ENCODE results near the gene RORB.

RORB gene

DNA sequence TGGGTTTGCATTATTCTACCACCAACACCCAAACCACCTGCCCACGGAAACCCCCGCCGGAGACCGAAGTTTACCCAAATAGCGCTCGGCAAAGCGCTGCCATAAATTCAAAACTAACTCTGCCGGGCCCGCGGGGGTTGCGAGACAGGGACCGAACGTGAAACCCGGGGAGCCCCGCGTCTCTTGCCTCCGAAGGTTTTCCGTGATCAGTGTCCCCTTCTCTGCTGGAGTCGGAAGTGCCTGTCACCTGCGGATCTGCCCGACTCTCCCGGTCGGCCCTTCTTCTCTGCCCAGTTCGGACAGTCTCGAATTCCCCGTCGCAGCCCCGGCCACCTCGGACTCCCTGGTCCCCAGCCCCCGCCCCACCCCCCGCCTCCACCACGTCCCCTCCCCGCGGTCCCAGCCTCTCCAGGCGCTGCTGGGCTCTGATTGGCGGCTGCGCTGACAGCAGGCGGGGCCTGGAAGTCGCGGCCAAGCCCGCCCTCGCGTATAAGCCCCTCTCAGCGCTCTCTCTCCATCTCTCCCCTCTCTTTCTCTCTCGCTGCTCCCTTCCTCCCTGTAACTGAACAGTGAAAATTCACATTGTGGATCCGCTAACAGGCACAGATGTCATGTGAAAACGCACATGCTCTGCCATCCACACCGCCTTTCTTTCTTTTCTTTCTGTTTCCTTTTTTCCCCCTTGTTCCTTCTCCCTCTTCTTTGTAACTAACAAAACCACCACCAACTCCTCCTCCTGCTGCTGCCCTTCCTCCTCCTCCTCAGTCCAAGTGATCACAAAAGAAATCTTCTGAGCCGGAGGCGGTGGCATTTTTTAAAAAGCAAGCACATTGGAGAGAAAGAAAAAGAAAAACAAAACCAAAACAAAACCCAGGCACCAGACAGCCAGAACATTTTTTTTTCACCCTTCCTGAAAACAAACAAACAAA is at the start of gene RORB:
Gene RORB (plus strand): TSS at position 517 of the 929 bp plus-strand sequence. CDS start 642 bp downstream, outside the sequence.
- H3K9me3 ChIP-seq (ENCODE audit: insufficient read depth, low read depth, low read length): no peaks in the 10 kb centered on the region
- peak within 1 kb of the TSS; percentile 83 for H3K4me3 ChIP-seq (ENCODE audit: low read length)
- H3K27ac ChIP-seq (ENCODE audit: low read length): no peak within 1 kb of the TSS
- H3K9ac ChIP-seq (ENCODE audit: low read depth, low read length): peak within 1 kb of the TSS; percentile 56; the same call in 1 of the 2 replicates
- peaks cover 60% of the 10 kb centered on the region for H3K27me3 ChIP-seq (ENCODE audit: insufficient read depth, low read length)
- H3K4me1 ChIP-seq (ENCODE audit: insufficient read depth, low read length): peaks cover 32% of the 10 kb centered on the region
- H3K36me3 ChIP-seq (ENCODE audit: insufficient read depth, low read depth, low read length): no peaks in the 10 kb centered on the region

DNA sequence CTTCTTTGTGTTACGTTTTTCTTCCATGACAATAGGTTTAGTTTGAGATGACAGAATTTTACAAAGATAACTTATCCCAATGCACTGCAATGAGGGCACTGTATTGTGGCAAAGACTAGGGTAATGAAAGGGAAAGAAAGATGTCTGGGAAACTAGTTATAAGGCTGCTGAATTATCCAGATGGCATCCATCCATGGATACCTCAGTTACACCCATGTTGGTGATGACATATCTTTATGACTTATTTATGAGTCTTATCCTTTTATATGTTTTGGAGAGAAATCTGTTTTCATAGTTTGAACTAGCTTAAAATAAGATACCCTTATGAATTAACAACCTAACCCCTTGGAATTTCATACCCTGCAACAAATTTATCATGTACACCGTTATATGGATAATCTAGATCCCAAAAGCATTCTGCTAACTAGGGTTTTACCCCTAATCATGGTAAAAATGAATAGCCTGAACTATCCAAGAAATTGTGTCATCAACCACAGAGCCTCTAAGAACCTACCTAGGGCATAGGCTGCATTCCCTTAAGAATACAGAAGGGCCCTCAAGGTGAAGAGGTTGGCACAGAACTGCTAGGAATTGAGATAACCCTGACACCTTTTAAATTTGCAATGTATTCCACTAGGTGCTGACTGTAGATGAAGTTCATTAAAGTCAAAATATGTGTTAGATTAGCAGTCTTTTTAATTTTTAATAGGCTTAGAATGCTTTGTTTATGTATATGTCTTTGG is 49.5 kb upstream of the RORB start:
- H3K27me3 ChIP-seq (ENCODE audit: insufficient read depth, low read length): no peaks in the 10 kb centered on the region
- H3K4me3 ChIP-seq (ENCODE audit: low read length): no peak overlapping the region
- 0 out of 2 replicates have a peak, but pooled peaks cover 5% of the 10 kb centered on the region for H3K4me1 ChIP-seq (ENCODE audit: insufficient read depth, low read length)
- no peaks in the 10 kb centered on the region for H3K36me3 ChIP-seq (ENCODE audit: insufficient read depth, low read depth, low read length)
- no peaks in the 10 kb centered on the region for H3K9me3 ChIP-seq (ENCODE audit: insufficient read depth, low read depth, low read length)
- H3K9ac ChIP-seq (ENCODE audit: low read depth, low read length): no peak overlapping the region
- H3K27ac ChIP-seq (ENCODE audit: low read length): no peak overlapping the region

DNA sequence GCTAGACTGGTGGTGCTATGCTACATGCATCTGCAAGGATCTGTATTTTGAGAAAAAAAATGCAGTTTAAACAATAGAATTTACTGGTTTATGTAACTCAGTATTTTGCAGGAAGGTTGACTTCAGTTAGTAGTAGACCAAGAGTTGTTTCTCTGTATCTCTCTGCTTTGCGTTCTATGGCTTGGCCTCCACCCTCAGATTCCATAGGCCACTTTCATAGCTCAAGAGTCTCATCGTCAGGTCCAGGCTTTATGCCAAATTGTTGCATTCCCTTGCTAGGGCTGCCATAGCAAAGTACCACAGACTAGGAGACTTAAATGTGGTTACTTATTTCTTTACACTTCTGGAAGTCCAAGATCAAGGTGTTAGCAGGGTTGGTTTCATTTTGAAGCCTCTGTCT is 48.1 kb upstream of the RORB start:
- Histone ChIP-seq H3K27ac (ENCODE audit: low read length) (no peak overlapping the region), H3K4me3 (ENCODE audit: low read length) (no peak overlapping the region), H3K9ac (ENCODE audit: low read depth, low read length) (no peak overlapping the region), H3K4me1 (ENCODE audit: insufficient read depth, low read length) (0 out of 2 replicates have a peak, but pooled peaks cover 5% of the 10 kb centered on the region), H3K27me3 (ENCODE audit: insufficient read depth, low read length) (no peaks in the 10 kb centered on the region), H3K9me3 (ENCODE audit: insufficient read depth, low read depth, low read length) (no peaks in the 10 kb centered on the region), H3K36me3 (ENCODE audit: insufficient read depth, low read depth, low read length) (no peaks in the 10 kb centered on the region)

DNA sequence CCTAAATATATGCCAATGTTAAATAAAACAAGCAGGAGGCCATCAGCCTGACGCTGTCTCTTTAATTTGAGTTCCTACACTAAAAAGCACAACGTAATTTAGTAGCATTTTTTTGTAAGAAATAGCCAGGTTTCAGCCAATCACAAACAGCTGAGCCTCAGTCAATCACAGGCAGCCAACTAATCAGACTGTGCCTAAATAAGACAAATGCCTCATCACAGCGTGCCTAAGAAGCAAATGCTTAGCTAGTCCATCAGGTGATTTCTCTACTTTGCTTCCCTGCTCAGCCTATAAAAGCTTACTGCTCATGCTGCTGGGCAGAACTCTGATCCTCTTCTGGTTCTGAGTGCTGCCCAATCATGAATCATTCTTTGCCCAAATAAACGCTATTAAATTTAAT is 38.3 kb upstream of the RORB start:
- Histone ChIP-seq H3K4me1 (ENCODE audit: insufficient read depth, low read length) (peaks cover 8% of the 10 kb centered on the region), H3K36me3 (ENCODE audit: insufficient read depth, low read depth, low read length) (no peaks in the 10 kb centered on the region), H3K4me3 (ENCODE audit: low read length) (no peak overlapping the region), H3K27me3 (ENCODE audit: insufficient read depth, low read length) (no peaks in the 10 kb centered on the region), H3K27ac (ENCODE audit: low read length) (no peak overlapping the region), H3K9me3 (ENCODE audit: insufficient read depth, low read depth, low read length) (no peaks in the 10 kb centered on the region), H3K9ac (ENCODE audit: low read depth, low read length) (no peak overlapping the region)

DNA sequence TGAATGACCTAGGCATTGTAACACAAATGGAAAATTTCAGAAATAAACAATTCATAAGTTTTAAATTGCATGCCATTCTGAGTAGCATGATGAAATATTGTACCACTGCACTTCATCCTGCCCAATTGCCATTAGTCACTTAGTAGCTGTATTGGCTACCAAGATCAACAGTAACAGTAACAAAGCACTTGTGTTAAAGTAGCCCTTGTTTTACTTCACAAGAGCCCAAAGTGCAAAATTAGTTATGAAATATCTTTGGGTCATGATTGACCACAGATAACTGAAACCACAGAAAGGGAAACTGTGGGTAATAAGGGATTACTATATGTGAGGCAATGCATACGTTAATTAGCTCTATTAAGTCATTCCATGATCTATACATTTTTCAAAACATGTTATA is 33.3 kb upstream of the RORB start:
- H3K9me3 ChIP-seq (ENCODE audit: insufficient read depth, low read depth, low read length): no peaks in the 10 kb centered on the region
- no peaks in the 10 kb centered on the region for H3K4me1 ChIP-seq (ENCODE audit: insufficient read depth, low read length)
- H3K9ac ChIP-seq (ENCODE audit: low read depth, low read length): no peak overlapping the region
- H3K27ac ChIP-seq (ENCODE audit: low read length): no peak overlapping the region
- H3K36me3 ChIP-seq (ENCODE audit: insufficient read depth, low read depth, low read length): no peaks in the 10 kb centered on the region
- H3K27me3 ChIP-seq (ENCODE audit: insufficient read depth, low read length): no peaks in the 10 kb centered on the region
- H3K4me3 ChIP-seq (ENCODE audit: low read length): no peak overlapping the region

DNA sequence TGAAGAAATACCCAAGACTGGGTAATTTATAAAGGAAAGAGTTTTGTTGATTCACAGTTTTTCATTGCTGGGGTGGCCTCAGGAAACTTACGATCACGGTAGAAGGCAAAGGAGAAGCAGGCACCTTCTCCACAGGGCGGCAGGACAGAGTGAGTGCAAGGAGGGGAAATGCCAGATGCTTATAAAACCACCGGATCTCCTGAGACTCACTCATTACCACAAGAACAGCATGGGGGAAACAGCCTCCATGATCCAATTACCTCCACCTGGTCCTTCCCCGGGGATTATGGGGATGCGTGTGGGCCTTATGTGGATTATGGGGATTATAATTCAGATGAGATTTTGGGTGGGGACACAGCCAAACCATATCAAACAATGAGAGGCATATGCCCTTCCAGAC is 18.5 kb upstream of the RORB start:
- no peak overlapping the region for H3K9ac ChIP-seq (ENCODE audit: low read depth, low read length)
- no peaks in the 10 kb centered on the region for H3K27me3 ChIP-seq (ENCODE audit: insufficient read depth, low read length)
- H3K36me3 ChIP-seq (ENCODE audit: insufficient read depth, low read depth, low read length): no peaks in the 10 kb centered on the region
- peaks cover 9% of the 10 kb centered on the region; the same call in 1 of the 2 replicates for H3K9me3 ChIP-seq (ENCODE audit: insufficient read depth, low read depth, low read length)
- H3K4me1 ChIP-seq (ENCODE audit: insufficient read depth, low read length): no peaks in the 10 kb centered on the region
- H3K27ac ChIP-seq (ENCODE audit: low read length): no peak overlapping the region
- H3K4me3 ChIP-seq (ENCODE audit: low read length): no peak overlapping the region

DNA sequence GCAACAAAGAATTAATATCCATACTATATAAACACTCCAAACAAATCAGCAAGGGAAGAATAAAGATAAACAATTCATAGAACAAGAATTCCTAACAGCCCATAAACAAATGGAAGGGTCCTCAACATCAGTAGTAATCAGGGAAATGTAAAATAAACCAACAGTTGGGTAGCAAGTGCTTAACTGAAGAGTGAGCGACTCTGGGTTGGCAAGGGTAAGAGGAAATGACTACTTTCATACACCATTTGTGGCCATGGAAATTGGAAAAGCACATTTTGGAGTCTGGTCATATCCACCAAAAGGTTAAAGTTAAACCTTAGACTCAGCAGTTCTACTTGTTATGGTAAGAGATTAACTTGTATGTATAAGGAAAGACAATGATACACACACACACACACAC is 17.4 kb upstream of the RORB start:
- no peaks in the 10 kb centered on the region for H3K36me3 ChIP-seq (ENCODE audit: insufficient read depth, low read depth, low read length)
- no peaks in the 10 kb centered on the region for H3K4me1 ChIP-seq (ENCODE audit: insufficient read depth, low read length)
- no peak overlapping the region for H3K27ac ChIP-seq (ENCODE audit: low read length)
- no peak overlapping the region for H3K9ac ChIP-seq (ENCODE audit: low read depth, low read length)
- peaks cover 9% of the 10 kb centered on the region; the same call in 1 of the 2 replicates for H3K9me3 ChIP-seq (ENCODE audit: insufficient read depth, low read depth, low read length)
- no peak overlapping the region for H3K4me3 ChIP-seq (ENCODE audit: low read length)
- H3K27me3 ChIP-seq (ENCODE audit: insufficient read depth, low read length): no peaks in the 10 kb centered on the region

DNA sequence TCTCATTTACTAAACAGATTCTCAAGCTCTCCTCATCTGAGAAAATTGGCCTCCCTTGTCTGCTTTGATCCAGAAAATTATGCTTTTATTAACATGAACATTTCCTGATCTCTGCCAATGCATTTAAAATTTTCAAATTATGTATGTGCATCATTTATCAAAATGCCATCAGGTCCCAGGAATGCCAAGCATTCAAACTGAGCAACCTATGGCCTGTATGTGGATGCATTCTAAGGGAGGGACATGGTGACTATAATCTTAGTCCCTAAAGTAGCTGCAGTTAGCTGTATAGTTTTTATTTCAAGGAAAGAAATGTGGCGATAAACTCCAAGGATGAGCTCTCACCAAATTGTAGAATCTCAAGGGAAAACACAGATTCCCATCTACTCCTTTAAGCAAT is 9.7 kb upstream of the RORB start:
- Histone ChIP-seq H3K36me3 (ENCODE audit: insufficient read depth, low read depth, low read length) (no peaks in the 10 kb centered on the region), H3K4me1 (ENCODE audit: insufficient read depth, low read length) (peaks cover 13% of the 10 kb centered on the region; the same call in 1 of the 2 replicates), H3K27me3 (ENCODE audit: insufficient read depth, low read length) (no peaks in the 10 kb centered on the region)

DNA sequence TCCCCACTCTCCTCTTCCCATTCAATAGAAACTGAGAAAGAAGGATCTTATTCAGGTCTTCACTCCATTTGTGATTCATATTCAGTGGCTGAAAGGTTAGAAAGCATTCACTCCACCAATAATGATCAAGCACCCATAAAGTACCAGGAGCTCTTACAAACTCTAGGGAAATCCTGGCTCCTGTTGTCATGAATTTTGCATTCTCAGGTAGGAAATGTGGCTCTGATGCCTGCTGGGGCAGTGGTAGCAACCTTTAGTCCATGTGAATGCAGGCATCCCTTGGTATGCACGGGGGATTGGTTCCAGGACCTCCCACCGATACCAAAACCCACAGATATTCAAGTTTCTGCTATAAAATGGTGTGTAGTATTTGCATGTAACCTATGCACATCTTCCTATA is 3.6 kb upstream of the RORB start:
- peaks cover 35% of the 10 kb centered on the region for H3K4me1 ChIP-seq (ENCODE audit: insufficient read depth, low read length)
- H3K4me3 ChIP-seq (ENCODE audit: low read length): no peak overlapping the region
- H3K27ac ChIP-seq (ENCODE audit: low read length): no peak overlapping the region

More for the DNA sequence above, 9.7 kb upstream of the RORB start:
- Histone ChIP-seq H3K9me3 (ENCODE audit: insufficient read depth, low read depth, low read length) (no peaks in the 10 kb centered on the region), H3K4me3 (ENCODE audit: low read length) (no peak overlapping the region), H3K27ac (ENCODE audit: low read length) (no peak overlapping the region), H3K9ac (ENCODE audit: low read depth, low read length) (no peak overlapping the region)

DNA sequence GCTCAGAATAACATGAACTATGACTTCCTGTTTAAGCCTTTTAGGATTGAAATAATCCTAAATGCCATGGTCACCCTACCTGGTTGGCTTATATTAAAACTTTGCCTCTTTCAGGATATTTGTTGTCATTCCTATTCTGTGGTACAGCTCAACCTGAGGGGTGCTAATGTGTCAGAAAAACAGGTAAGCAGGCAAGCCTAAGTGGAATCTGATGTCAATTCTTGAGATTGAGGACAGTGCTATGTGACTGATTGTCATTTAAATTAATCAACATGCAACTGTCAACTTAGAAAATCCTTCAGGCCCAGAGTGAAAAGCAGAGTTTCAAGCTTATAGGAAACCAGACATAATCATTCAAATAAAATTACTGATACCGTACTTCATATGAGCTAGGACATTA is 2.6 kb upstream of the RORB start:
- Histone ChIP-seq H3K9ac (ENCODE audit: low read depth, low read length) (no peak overlapping the region; the same call in 1 of the 2 replicates), H3K27me3 (ENCODE audit: insufficient read depth, low read length) (peaks cover 34% of the 10 kb centered on the region), H3K4me1 (ENCODE audit: insufficient read depth, low read length) (peaks cover 35% of the 10 kb centered on the region), H3K36me3 (ENCODE audit: insufficient read depth, low read depth, low read length) (no peaks in the 10 kb centered on the region), H3K4me3 (ENCODE audit: low read length) (peak overlapping the region; percentile 39; the same call in 1 of the 2 replicates), H3K27ac (ENCODE audit: low read length) (no peak overlapping the region), H3K9me3 (ENCODE audit: insufficient read depth, low read depth, low read length) (no peaks in the 10 kb centered on the region)

More for the DNA sequence above, 3.6 kb upstream of the RORB start:
- no peaks in the 10 kb centered on the region for H3K36me3 ChIP-seq (ENCODE audit: insufficient read depth, low read depth, low read length)
- H3K9ac ChIP-seq (ENCODE audit: low read depth, low read length): no peak overlapping the region
- peaks cover 24% of the 10 kb centered on the region for H3K27me3 ChIP-seq (ENCODE audit: insufficient read depth, low read length)
- no peaks in the 10 kb centered on the region for H3K9me3 ChIP-seq (ENCODE audit: insufficient read depth, low read depth, low read length)

DNA sequence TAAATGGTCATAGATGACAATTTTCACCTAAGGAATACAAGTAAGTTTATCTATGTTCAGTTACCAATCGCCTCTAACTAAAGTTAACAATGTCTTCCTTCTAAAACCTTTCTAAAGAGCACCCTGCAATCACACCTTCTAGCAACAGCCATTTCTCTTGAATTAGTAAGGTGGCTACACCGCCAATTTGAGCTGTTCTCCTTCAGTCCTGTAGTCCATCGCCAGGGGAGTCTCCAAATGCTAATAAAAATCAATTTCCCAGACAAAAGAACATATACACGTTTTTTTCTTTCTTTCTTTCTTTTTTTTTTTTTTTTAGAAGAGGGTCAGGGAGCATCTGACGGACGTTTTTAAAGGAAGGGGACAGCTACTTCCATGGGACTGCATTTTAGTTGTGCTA is 729 bp upstream of the RORB start:
- H3K27me3 ChIP-seq (ENCODE audit: insufficient read depth, low read length): peaks cover 53% of the 10 kb centered on the region
- H3K27ac ChIP-seq (ENCODE audit: low read length): no peak overlapping the region
- peak overlapping the region; percentile 35; the same call in 1 of the 2 replicates for H3K9ac ChIP-seq (ENCODE audit: low read depth, low read length)
- H3K36me3 ChIP-seq (ENCODE audit: insufficient read depth, low read depth, low read length): no peaks in the 10 kb centered on the region
- peak overlapping the region; percentile 83 for H3K4me3 ChIP-seq (ENCODE audit: low read length)
- peaks cover 35% of the 10 kb centered on the region for H3K4me1 ChIP-seq (ENCODE audit: insufficient read depth, low read length)
- no peaks in the 10 kb centered on the region for H3K9me3 ChIP-seq (ENCODE audit: insufficient read depth, low read depth, low read length)

Data from iPS-20b (cell line).